Erythroblast (primary cell): Measurements from ENCODE around the gene SPATA12.

Source experiments
- DNase-seq, 2 experiments: peaks; one replicate each; lab custom pipeline; 2025; lab: John Stamatoyannopoulos, UW
- GATA1 ChIP-seq: IDR thresholded peaks from 2 replicates; pipeline ENCODE4 v1.6.1; 2011; ENCODE audit warnings: low read depth, mild to moderate bottlenecking, control low read depth, low read length, moderate library complexity
- POLR2A ChIP-seq: IDR thresholded peaks from 2 replicates; pipeline ENCODE4 v1.6.1; 2011; ENCODE audit warnings: mild to moderate bottlenecking, low read length

SPATA12 gene

GRCh38 chr3:57038466-57039164 lies 21.8 kb upstream of the SPATA12 start:
- no peak for DNase-seq
- TF ChIP-seq POLR2A: no peak
- TF ChIP-seq GATA1: no peak

DNA sequence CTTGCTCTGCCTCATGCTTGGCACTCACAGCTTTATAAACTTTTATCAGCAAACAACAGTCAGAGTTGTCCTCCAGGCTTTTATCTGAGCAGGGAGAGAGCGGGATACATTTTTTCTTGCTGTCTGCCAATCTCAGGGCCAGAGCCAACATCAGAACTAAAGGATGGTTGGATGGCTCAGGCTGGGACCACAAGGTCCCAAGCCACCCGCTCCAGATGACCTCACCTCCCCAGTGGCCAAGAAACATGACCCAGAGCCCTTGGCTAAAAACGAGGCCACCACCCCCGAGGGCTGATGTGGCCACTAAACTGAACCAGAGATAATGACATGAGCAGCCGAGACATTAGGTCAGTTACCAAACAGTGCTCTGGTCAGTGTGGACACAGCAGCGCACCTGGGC lies 18.8 kb upstream of the SPATA12 start:
- DNase-seq: no peak
- TF ChIP-seq GATA1 (no peak), POLR2A (no peak)

DNA sequence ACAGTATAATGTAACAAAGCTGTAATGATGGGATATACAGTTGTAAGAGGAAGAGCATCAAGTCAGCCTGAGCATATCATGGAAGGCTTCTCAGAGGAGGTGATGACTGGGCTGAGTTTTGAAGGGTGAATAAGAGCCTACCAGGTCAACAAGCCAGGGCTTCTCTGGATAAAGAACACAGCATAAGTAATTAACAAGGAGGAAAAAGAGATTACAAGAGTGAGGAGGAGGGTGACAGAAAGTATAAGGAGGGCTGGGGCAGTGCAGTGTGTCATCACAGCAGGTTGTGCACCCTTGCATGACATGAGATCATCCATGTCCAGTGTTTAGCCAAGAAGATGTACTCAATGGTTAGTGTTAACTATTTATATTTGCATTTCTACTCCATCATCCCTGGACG lies 16.9 kb upstream of the SPATA12 start:
- DNase-seq: no peak
- no peak for TF ChIP-seq POLR2A
- no peak for TF ChIP-seq GATA1

DNA sequence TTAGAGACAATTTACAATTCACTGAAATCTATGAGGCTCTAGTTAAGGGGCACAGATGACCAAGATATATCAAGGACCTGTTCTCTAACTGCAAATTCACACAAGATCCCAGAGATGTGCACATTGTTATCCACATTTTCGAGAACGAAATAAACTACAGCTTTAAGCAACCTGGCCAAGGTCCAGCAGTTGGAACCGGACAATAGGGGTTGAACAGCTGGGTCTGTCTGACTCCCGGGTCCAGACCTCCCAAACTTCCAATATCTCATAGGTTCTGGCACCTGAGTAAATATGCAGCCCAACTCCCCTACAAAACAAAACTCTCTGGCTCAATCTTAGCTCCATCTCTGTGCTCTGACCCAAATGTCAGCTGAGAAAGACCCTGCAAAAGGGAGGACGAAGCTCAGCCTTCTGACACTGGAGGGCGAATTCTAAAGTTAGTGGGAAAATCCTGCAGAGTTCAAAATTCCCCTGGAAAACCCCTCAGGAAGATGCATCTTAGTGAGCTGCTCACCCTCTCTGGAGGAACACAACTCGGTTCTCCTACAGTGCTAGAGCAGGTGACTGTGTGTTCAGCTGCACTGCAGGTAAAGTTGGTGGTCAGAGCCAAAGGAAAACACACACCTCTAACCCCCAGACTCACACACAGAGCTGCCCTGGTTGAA lies 14.2 kb upstream of the SPATA12 start:
- TF ChIP-seq GATA1 (no peak), POLR2A (no peak)
- no peak for DNase-seq

- DNase-seq: no peak
- TF ChIP-seq GATA1 (no peak), POLR2A (no peak)
Measured at GRCh38 chr3:57048052-57048671, 12.3 kb upstream of the SPATA12 start.

DNA sequence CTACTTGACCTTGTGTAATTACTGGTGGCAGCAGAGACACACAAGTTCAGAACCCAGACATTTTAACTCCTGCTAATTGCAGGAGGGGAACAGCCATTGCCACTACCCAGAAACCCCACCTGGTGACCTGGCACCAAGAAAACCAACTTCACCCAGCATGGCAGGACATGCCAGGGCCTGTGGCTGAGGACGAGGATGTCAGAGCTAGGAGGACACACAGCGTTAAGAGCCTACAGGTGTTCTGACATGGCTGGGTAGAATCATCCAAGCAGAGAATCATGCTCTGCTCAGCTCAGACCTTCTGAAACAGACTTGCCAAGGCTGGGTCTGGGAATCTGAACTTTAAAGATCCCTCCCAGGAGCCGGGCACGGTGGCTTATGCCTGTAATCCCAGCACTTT lies 11.7 kb upstream of the SPATA12 start:
- TF ChIP-seq GATA1: no peak
- no peak for TF ChIP-seq POLR2A
- DNase-seq: no peak

GRCh38 chr3:57052662-57053061 lies 7.8 kb upstream of the SPATA12 start:
- no peak for DNase-seq
- TF ChIP-seq GATA1 (no peak), POLR2A (no peak)

- TF ChIP-seq POLR2A: no peak
- DNase-seq: no peak
Measured at GRCh38 chr3:57053122-57053521, 7.3 kb upstream of the SPATA12 start.

DNA sequence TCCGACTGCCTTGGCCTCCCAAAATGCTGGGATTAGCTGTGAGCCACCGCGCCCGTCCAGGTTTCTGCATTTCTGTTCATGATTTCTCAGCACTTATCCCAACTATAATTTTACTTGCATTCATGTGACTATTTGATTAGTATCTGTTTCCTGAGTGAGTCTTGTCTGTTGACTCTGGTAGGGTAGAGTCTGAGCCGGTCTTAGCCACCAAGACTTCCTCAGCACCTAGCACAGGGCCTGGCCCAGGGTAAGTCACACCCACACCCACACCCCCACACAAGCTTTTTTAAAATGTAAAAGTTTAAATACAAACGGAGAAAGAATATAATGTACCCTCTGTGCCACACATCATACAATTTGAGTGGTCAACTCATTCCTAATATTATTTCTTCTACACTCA lies 3.1 kb upstream of the SPATA12 start:
- DNase-seq: no peak
- TF ChIP-seq POLR2A: no peak
- TF ChIP-seq GATA1: no peak

DNA sequence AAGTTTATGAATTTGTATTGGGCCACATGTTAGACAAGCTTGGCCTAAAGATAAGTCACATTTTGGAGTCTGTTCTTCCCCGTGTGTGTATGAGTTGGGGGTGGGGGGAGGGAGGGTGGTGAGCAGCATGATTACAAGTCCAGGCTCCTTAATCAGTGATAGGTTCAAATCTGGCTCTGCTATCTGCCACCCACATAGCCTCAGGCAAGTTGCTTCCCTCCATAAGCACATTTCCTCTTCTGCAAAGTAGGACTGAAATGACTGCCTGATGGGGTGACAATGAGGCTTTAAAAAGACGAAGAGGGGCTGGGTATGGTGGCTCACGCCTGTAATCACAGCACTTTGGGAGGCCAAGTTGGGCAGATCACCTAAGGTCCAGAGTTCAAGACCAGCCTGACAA lies 1.1 kb upstream of the SPATA12 start:
- no peak for TF ChIP-seq GATA1
- no peak for TF ChIP-seq POLR2A

GRCh38 chr3:57061556-57061955 lies 1.1 kb downstream of the SPATA12 start:
- no peak for TF ChIP-seq GATA1
- TF ChIP-seq POLR2A: no peak
- no peak for DNase-seq

More for the DNA sequence above, 1.1 kb upstream of the SPATA12 start:
- peak; percentile 3 to 13 for DNase-seq

DNA sequence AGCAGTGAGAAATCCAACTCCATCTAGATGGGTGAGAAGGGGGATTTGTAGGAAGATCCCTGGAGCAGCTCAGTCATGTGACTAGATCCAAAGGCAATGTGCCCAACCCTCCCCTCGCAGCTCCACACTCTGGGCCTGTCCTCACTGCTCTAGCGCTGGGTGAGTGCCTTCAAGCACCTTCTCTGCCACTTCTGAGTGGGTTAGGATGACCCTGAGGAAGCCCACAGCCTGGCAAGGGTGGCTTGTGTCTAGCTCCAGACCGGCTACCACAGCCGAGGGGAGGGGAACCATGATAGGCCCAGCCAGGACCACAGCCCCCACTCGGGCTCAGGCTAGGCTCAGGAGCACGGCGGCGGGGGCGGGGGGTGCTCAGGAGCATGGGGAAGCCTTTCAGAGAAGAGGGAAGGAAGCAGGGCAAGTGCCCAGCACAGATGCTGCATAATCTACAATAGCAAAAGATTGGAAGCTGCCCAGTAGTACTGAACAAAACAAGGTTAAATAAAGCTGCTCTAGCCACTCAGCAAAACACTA lies 1.7 kb downstream of the SPATA12 start:
- TF ChIP-seq GATA1 (no peak), POLR2A (no peak)
- DNase-seq: no peak

GRCh38 chr3:57063032-57063431 lies 2.6 kb downstream of the SPATA12 start:
- no peak for DNase-seq
- TF ChIP-seq GATA1 (no peak), POLR2A (no peak)

DNA sequence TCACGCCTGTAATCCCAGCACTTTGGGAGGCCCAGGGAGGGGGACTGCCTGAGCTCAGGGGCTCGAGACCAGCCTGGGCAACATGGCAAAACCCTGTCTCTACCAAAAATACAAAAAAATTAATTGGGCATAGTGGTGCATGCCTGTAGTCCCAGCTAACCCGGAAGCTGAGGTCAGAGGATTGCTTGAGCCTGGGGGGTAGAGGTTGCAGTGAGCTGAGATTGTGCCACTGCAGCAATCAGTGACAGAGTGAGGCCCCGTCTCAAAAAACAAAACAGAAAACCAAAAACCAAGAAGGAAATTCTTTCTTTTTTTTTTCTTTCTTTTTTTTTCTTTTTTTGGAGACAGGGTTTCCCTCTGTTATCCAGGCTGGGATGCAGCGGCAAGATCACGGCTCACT lies 3.5 kb downstream of the SPATA12 start:
- DNase-seq: no peak
- TF ChIP-seq POLR2A: no peak
- no peak for TF ChIP-seq GATA1

- no peak for DNase-seq
- no peak for TF ChIP-seq GATA1
- no peak for TF ChIP-seq POLR2A
Measured at GRCh38 chr3:57064572-57064971, 4.1 kb downstream of the SPATA12 start.
